OCI-LY1 (cell line): Measurements from ENCODE around the gene DEXI.
A peak's percentile ranks its signal among the peaks of the same experiment; 100 is the strongest.
"Not testable (repeated sequence)": the region's sequence is repeated elsewhere in the genome, so short reads cannot be mapped to it uniquely, and the experiment has no call there.

Experiments
- H2AFZ ChIP-seq: fragments of 200-600 bp; sonication (generic), shearing (Covaris generic); 2 replicates; pipeline ENCODE4 v1.6.0; 2014; ENCODE audit warnings: antibody characterized with exemption, mild to moderate bottlenecking, low read length
- H3F3A ChIP-seq: fragments of 200-600 bp; sonication (generic), shearing (Covaris generic); 2 replicates; pipeline ENCODE4 v1.6.0; 2014; ENCODE audit warnings: mild to moderate bottlenecking, antibody characterized with exemption, low read length, moderate library complexity; ENCODE audit not compliant: insufficient read depth
- H3K27ac ChIP-seq: fragments of 200-600 bp; sonication (generic); 2 replicates; pipeline ENCODE4 v1.5.1; 2014; ENCODE audit warnings: low read length, mixed run types, mild to moderate bottlenecking, low read depth; ENCODE audit not compliant: poor library complexity, severe bottlenecking
- H3K27me3 ChIP-seq: fragments of 200-600 bp; sonication (generic); 2 replicates; pipeline ENCODE4 v1.6.0; 2014; ENCODE audit warnings: antibody characterized with exemption, mild to moderate bottlenecking, low read length, moderate library complexity; ENCODE audit not compliant: insufficient read depth
- H3K36me3 ChIP-seq: fragments of 200-600 bp; sonication (generic); 2 replicates; pipeline ENCODE4 v1.6.1; 2014; ENCODE audit warnings: mild to moderate bottlenecking, antibody characterized with exemption, low read length, moderate library complexity, mixed read lengths; ENCODE audit not compliant: insufficient read depth
- H3K4me1 ChIP-seq: fragments of 200-600 bp; sonication (generic); 2 replicates; pipeline ENCODE4 v1.5.1; 2014; ENCODE audit warnings: mild to moderate bottlenecking, low read length, moderate library complexity; ENCODE audit not compliant: insufficient read depth, severe bottlenecking
- H3K4me2 ChIP-seq: fragments of 200-600 bp; sonication (generic), shearing (Covaris generic); 2 replicates; pipeline ENCODE4 v1.6.1; 2014; ENCODE audit warnings: low read length
- H3K4me3 ChIP-seq: fragments of 200-600 bp; sonication (generic); 2 replicates; pipeline ENCODE4 v1.5.1; 2014; ENCODE audit warnings: low read length, low read depth, mild to moderate bottlenecking, mixed read lengths; ENCODE audit not compliant: poor library complexity, severe bottlenecking
- H3K79me2 ChIP-seq: fragments of 200-600 bp; shearing (Covaris generic); 2 replicates; pipeline ENCODE4 v1.6.1; 2016; ENCODE audit warnings: mixed run types, low read length, mixed read lengths; ENCODE audit not compliant: insufficient read depth
- H3K9ac ChIP-seq: fragments of 200-600 bp; sonication (generic), shearing (Covaris generic); 2 replicates; pipeline ENCODE4 v1.6.1; 2014; ENCODE audit warnings: mild to moderate bottlenecking, low read length, mixed read lengths
- H3K9me2 ChIP-seq: fragments of 200-600 bp; sonication (generic), shearing (Covaris generic); 2 replicates; pipeline ENCODE4 v1.6.1; 2014; ENCODE audit warnings: low read depth, mild to moderate bottlenecking, low read length, mixed read lengths
- H3K9me3 ChIP-seq: fragments of 200-600 bp; shearing (Covaris generic); 2 replicates; pipeline ENCODE4 v1.6.1; 2014; ENCODE audit warnings: low read length, mixed read lengths
- H4K20me1 ChIP-seq: fragments of 200-600 bp; sonication (generic), shearing (Covaris generic); 2 replicates; pipeline ENCODE4 v1.6.0; 2016; ENCODE audit warnings: mild to moderate bottlenecking, low read length; ENCODE audit not compliant: insufficient read depth
- CTCF ChIP-seq: fragments of 200-600 bp; sonication (generic), shearing (Covaris generic); IDR thresholded peaks from 2 replicates; pipeline ENCODE4 v1.5.1; 2017; ENCODE audit warnings: mild to moderate bottlenecking, antibody characterized with exemption, low read length, moderate library complexity, mixed read lengths
- EZH2 ChIP-seq: fragments of 200-600 bp; sonication (generic), shearing (Covaris generic); IDR thresholded peaks from 2 replicates; pipeline ENCODE4 v1.8.0; 2017; ENCODE audit warnings: borderline replicate concordance, mixed run types, mild to moderate bottlenecking, antibody characterized with exemption, low read length, moderate library complexity, mixed read lengths

Gene DEXI

GRCh38 chr16:10944249-10945064 is 2.2 kb upstream of the DEXI start, which contains the start of gene CLEC16A:
Gene CLEC16A, plus strand, starts transcription at chr16:10944564. Its CDS starts 154 bp downstream, at chr16:10944718.
- H2AFZ ChIP-seq: no peak within 1 kb of the TSS
- H3K4me2 ChIP-seq: peak within 1 kb of the TSS; percentile 80
- no peaks in the 10 kb centered on the region for H3K9me3 ChIP-seq
- H3K27ac ChIP-seq: no peak within 1 kb of the TSS
- no peaks in the 10 kb centered on the region; the same call in 1 of the 2 replicates for H3K36me3 ChIP-seq
- H3K27me3 ChIP-seq: no peaks in the 10 kb centered on the region
- H3F3A ChIP-seq: no peaks in the 10 kb centered on the region
- H3K9ac ChIP-seq: peak within 1 kb of the TSS; percentile 82
- H3K79me2 ChIP-seq: peaks cover 16% of the 10 kb centered on the region
- peak within 1 kb of the TSS; percentile 92 for H3K4me3 ChIP-seq
- no peaks in the 10 kb centered on the region for H4K20me1 ChIP-seq
- TF ChIP-seq EZH2 (no peak), CTCF (no peak)
- peaks cover 75% of the 10 kb centered on the region for H3K4me1 ChIP-seq
- H3K9me2 ChIP-seq: no peaks in the 10 kb centered on the region

DNA sequence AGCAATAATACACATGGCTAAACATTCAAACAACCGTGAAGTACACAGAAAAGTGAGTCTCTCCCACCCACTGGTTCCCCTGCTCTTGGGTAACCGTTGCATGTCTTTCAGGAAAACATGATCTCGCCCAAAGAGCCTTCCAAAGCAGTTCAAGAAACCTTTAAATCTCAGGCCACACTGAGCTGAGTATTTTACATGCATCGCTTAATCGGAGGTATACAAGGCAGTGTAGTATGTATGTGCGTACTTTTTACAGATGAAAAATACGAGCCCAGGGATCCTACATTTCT is 741 bp upstream of the DEXI start:
- Histone ChIP-seq H2AFZ (no peak overlapping the region), H3F3A (no peaks in the 10 kb centered on the region), H3K27me3 (no peaks in the 10 kb centered on the region), H3K4me2 (peak overlapping the region; percentile 86), H3K9ac (no peak overlapping the region; the same call in 1 of the 2 replicates), H3K9me3 (no peaks in the 10 kb centered on the region), H3K36me3 (peaks cover 8% of the 10 kb centered on the region; the same call in 1 of the 2 replicates), H3K9me2 (no peaks in the 10 kb centered on the region), H3K79me2 (peaks cover 16% of the 10 kb centered on the region), H4K20me1 (no peaks in the 10 kb centered on the region), H3K4me3 (peak overlapping the region; percentile 71), H3K27ac (no peak overlapping the region), H3K4me1 (peaks cover 71% of the 10 kb centered on the region)
- TF ChIP-seq CTCF (no peak), EZH2 (no peak)

- not testable (repeated sequence) for H3K36me3 ChIP-seq, H3K9me3 ChIP-seq, H4K20me1 ChIP-seq, H3K27me3 ChIP-seq, H3K9me2 ChIP-seq, H3F3A ChIP-seq, H2AFZ ChIP-seq, H3K27ac ChIP-seq
- Histone ChIP-seq H3K4me3 (peak overlapping the region; percentile 71), H3K4me2 (peak overlapping the region; percentile 86), H3K79me2 (peaks cover 16% of the 10 kb centered on the region), H3K9ac (peak overlapping the region; percentile 71), H3K4me1 (peaks cover 65% of the 10 kb centered on the region)
Observed at GRCh38 chr16:10941935-10942351, 325 bp downstream of the DEXI start.
